ENCODE results near the gene LIPM.

LIPM gene

GRCh38 chr10:88802523-88803285 lies at the start of gene LIPM:
LIPM (plus strand) TSS chr10:88802730; CDS start chr10:88802897, 167 bp downstream.
- Histone ChIP-seq H3K4me3 (peak within 1 kb of the TSS in 1 of 7 experiments; percentile 10), H3K27ac (peak within 1 kb of the TSS in 11 of 21 experiments; percentile 2 to 64 (median 45))

GRCh38 chr10:88754287-88754686 lies 48.2 kb upstream of the LIPM start:
- no peak overlapping the region for H3K4me3 ChIP-seq
- no peak overlapping the region for H3K27ac ChIP-seq

- Histone ChIP-seq H3K27ac (no peak overlapping the region), H3K4me3 (no peak overlapping the region)
Observed at GRCh38 chr10:88755753-88756152, 46.8 kb upstream of the LIPM start.

- Histone ChIP-seq H3K4me3 (no peak overlapping the region), H3K27ac (no peak overlapping the region)
Observed at GRCh38 chr10:88756660-88757059, 45.9 kb upstream of the LIPM start.

- Histone ChIP-seq H3K4me3 (no peak within 1 kb of the TSS), H3K27ac (peak within 1 kb of the TSS in 8 of 21 experiments; percentile 2 to 45 (median 25))
Observed at GRCh38 chr10:88759366-88760101, 43.0 kb upstream of the LIPM start, which contains the start of gene LIPN. LIPN (plus strand) TSS chr10:88760020; CDS start chr10:88761406, 1,386 bp downstream.

- Histone ChIP-seq H3K27ac (no peak overlapping the region), H3K4me3 (no peak overlapping the region)
Observed at GRCh38 chr10:88762906-88763305, 39.6 kb upstream of the LIPM start.

- no peak overlapping the region for H3K4me3 ChIP-seq
- no peak overlapping the region for H3K27ac ChIP-seq
Observed at GRCh38 chr10:88763441-88763840, 39.1 kb upstream of the LIPM start.

GRCh38 chr10:88764110-88764509 lies 38.4 kb upstream of the LIPM start:
- H3K27ac ChIP-seq, result no peak overlapping the region
- H3K4me3 ChIP-seq, result no peak overlapping the region

- Histone ChIP-seq H3K27ac (no peak overlapping the region), H3K4me3 (no peak overlapping the region)
Observed at GRCh38 chr10:88765816-88766215, 36.7 kb upstream of the LIPM start.

GRCh38 chr10:88769384-88769783 lies 33.1 kb upstream of the LIPM start:
- Histone ChIP-seq H3K4me3 (no peak overlapping the region), H3K27ac (no peak overlapping the region)

- no peak overlapping the region for H3K4me3 ChIP-seq
- H3K27ac ChIP-seq, result peak overlapping the region in 1 of 21 experiments; percentile 7
Observed at GRCh38 chr10:88781206-88781605, 21.3 kb upstream of the LIPM start.

GRCh38 chr10:88782222-88782621 lies 20.3 kb upstream of the LIPM start:
- H3K4me3 ChIP-seq, result no peak overlapping the region
- no peak overlapping the region for H3K27ac ChIP-seq

GRCh38 chr10:88783724-88784123 lies 18.8 kb upstream of the LIPM start:
- Histone ChIP-seq H3K4me3 (no peak overlapping the region), H3K27ac (no peak overlapping the region)

GRCh38 chr10:88786032-88786770 lies 16.3 kb upstream of the LIPM start:
- no peak overlapping the region for H3K27ac ChIP-seq
- no peak overlapping the region for H3K4me3 ChIP-seq

GRCh38 chr10:88787463-88787862 lies 15.1 kb upstream of the LIPM start:
- Histone ChIP-seq H3K4me3 (no peak overlapping the region), H3K27ac (no peak overlapping the region)

GRCh38 chr10:88788924-88789323 lies 13.6 kb upstream of the LIPM start:
- H3K4me3 ChIP-seq, result no peak overlapping the region
- no peak overlapping the region for H3K27ac ChIP-seq

- no peak overlapping the region for H3K27ac ChIP-seq
- no peak overlapping the region for H3K4me3 ChIP-seq
Observed at GRCh38 chr10:88791924-88792323, 10.6 kb upstream of the LIPM start.

- Histone ChIP-seq H3K4me3 (no peak overlapping the region), H3K27ac (no peak overlapping the region)
Observed at GRCh38 chr10:88792661-88793060, 9.9 kb upstream of the LIPM start.

GRCh38 chr10:88793712-88794299 lies 8.7 kb upstream of the LIPM start:
- no peak overlapping the region for H3K27ac ChIP-seq
- no peak overlapping the region for H3K4me3 ChIP-seq

- Histone ChIP-seq H3K4me3 (no peak overlapping the region), H3K27ac (no peak overlapping the region)
Observed at GRCh38 chr10:88794731-88795130, 7.8 kb upstream of the LIPM start.

All from skin epidermis (tissue), 12 donors.